ENCODE data around the gene ADH6.

The ADH6 gene

DNA sequence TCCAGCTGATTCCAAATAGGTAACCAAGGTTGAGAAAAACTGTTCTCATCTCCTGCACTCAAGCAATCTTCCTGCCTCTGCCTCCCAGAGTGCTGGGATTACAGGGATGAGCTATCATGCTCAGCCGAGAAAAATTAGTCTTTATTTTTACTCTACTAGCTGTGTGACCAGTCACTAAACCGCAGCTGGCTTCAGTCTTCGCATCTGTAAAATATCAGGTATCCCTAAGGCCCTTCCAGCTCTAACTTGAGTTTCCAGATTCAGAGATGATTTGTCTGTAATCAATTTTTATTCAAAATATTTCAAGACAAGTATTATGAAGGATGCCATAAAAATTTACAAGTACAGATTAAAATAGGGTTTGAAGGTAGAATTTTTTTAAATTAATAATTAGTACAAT is 3.5 kb downstream of the ADH6 start:
- H3K9me3 ChIP-seq (ENCODE audit: control insufficient read depth, low read length): no peaks in the 10 kb centered on the region
- H2AFZ ChIP-seq: no peak overlapping the region
- no peaks in the 10 kb centered on the region for H3K79me2 ChIP-seq
- no peak overlapping the region for H3K27ac ChIP-seq
- H3K4me3 ChIP-seq (ENCODE audit: low read depth, low read length): no peak overlapping the region
- no peaks in the 10 kb centered on the region for H3K36me3 ChIP-seq (ENCODE audit: control insufficient read depth, insufficient read depth, low read length)
- H3K4me1 ChIP-seq: no peaks in the 10 kb centered on the region
- H3K9ac ChIP-seq: no peak overlapping the region
- H3K4me2 ChIP-seq (ENCODE audit: low read length): no peak overlapping the region
- TF ChIP-seq, protein P1, sequence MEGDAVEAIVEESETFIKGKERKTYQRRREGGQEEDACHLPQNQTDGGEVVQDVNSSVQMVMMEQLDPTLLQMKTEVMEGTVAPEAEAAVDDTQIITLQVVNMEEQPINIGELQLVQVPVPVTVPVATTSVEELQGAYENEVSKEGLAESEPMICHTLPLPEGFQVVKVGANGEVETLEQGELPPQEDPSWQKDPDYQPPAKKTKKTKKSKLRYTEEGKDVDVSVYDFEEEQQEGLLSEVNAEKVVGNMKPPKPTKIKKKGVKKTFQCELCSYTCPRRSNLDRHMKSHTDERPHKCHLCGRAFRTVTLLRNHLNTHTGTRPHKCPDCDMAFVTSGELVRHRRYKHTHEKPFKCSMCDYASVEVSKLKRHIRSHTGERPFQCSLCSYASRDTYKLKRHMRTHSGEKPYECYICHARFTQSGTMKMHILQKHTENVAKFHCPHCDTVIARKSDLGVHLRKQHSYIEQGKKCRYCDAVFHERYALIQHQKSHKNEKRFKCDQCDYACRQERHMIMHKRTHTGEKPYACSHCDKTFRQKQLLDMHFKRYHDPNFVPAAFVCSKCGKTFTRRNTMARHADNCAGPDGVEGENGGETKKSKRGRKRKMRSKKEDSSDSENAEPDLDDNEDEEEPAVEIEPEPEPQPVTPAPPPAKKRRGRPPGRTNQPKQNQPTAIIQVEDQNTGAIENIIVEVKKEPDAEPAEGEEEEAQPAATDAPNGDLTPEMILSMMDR (IDR thresholded peaks at IDR 0.05): no peak
- H3K27me3 ChIP-seq (ENCODE audit: control insufficient read depth, insufficient read depth, low read length): no peaks in the 10 kb centered on the region

GRCh38 chr4:99210789-99211188 is 8.3 kb downstream of the ADH6 start:
- Histone ChIP-seq H3K4me1 (no peaks in the 10 kb centered on the region), H3K79me2 (no peaks in the 10 kb centered on the region), H3K27me3 (ENCODE audit: control insufficient read depth, insufficient read depth, low read length) (no peaks in the 10 kb centered on the region), H3K9me3 (ENCODE audit: control insufficient read depth, low read length) (no peaks in the 10 kb centered on the region), H3K4me2 (ENCODE audit: low read length) (no peak overlapping the region), H3K4me3 (ENCODE audit: low read depth, low read length) (no peak overlapping the region), H2AFZ (no peak overlapping the region), H3K27ac (no peak overlapping the region), H3K36me3 (ENCODE audit: control insufficient read depth, insufficient read depth, low read length) (no peaks in the 10 kb centered on the region), H3K9ac (no peak overlapping the region)
- TF ChIP-seq, protein P1 (IDR thresholded peaks at IDR 0.05): no peak

DNA sequence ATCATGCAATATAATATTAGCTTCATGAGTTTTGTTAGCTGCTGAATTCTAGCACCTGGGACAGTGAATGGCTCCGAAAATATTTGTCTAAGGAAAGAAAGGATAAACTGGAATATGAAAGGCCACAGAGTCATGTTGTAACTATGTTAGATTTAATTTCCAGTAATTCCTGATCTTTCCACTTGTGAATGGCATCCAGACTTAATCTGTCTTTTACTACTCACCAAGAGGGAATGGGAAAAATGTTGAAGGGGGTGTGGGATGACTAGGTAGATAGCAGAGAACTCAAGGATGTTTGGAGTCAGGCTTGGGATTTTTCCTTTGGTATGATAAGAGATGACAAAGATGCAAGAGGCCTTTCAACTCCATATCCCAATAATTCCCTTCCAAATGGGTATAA is 9.4 kb downstream of the ADH6 start:
- Histone ChIP-seq H3K9ac (no peak overlapping the region), H3K27ac (no peak overlapping the region), H2AFZ (no peak overlapping the region), H3K27me3 (ENCODE audit: control insufficient read depth, insufficient read depth, low read length) (no peaks in the 10 kb centered on the region), H3K36me3 (ENCODE audit: control insufficient read depth, insufficient read depth, low read length) (no peaks in the 10 kb centered on the region), H3K4me3 (ENCODE audit: low read depth, low read length) (no peak overlapping the region), H3K79me2 (no peaks in the 10 kb centered on the region), H3K4me2 (ENCODE audit: low read length) (no peak overlapping the region), H3K4me1 (no peaks in the 10 kb centered on the region), H3K9me3 (ENCODE audit: control insufficient read depth, low read length) (no peaks in the 10 kb centered on the region)
- TF ChIP-seq, protein P1 (IDR thresholded peaks at IDR 0.05): no peak

- no peaks in the 10 kb centered on the region for H3K9me3 ChIP-seq (ENCODE audit: control insufficient read depth, low read length)
- H3K27ac ChIP-seq: no peak overlapping the region
- H3K4me1 ChIP-seq: no peaks in the 10 kb centered on the region
- no peak overlapping the region for H2AFZ ChIP-seq
- no peaks in the 10 kb centered on the region for H3K27me3 ChIP-seq (ENCODE audit: control insufficient read depth, insufficient read depth, low read length)
- H3K36me3 ChIP-seq (ENCODE audit: control insufficient read depth, insufficient read depth, low read length): no peaks in the 10 kb centered on the region
- TF ChIP-seq, protein P1 (IDR thresholded peaks at IDR 0.05): no peak
- H3K4me2 ChIP-seq (ENCODE audit: low read length): no peak overlapping the region
- H3K9ac ChIP-seq: no peak overlapping the region
- no peaks in the 10 kb centered on the region for H3K79me2 ChIP-seq
- no peak overlapping the region for H3K4me3 ChIP-seq (ENCODE audit: low read depth, low read length)
Observed at GRCh38 chr4:99208719-99209075, 10.3 kb downstream of the ADH6 start.

GRCh38 chr4:99207911-99208718 is 10.9 kb downstream of the ADH6 start:
- Histone ChIP-seq H3K27ac (no peak overlapping the region), H3K9ac (no peak overlapping the region), H3K4me3 (ENCODE audit: low read depth, low read length) (no peak overlapping the region), H3K79me2 (no peaks in the 10 kb centered on the region), H3K4me1 (no peaks in the 10 kb centered on the region), H3K4me2 (ENCODE audit: low read length) (no peak overlapping the region), H3K27me3 (ENCODE audit: control insufficient read depth, insufficient read depth, low read length) (no peaks in the 10 kb centered on the region), H2AFZ (no peak overlapping the region), H3K36me3 (ENCODE audit: control insufficient read depth, insufficient read depth, low read length) (no peaks in the 10 kb centered on the region), H3K9me3 (ENCODE audit: control insufficient read depth, low read length) (no peaks in the 10 kb centered on the region)
- TF ChIP-seq, protein P1 (IDR thresholded peaks at IDR 0.05): no peak

Data from parathyroid adenoma (tissue), 2 donors.